NOMO-1 (cell line): ENCODE data around the gene AGBL4.

Source experiments
- DNase-seq, 2 experiments: peaks; one replicate each; lab custom pipeline; 2025; ENCODE audit not compliant: unreplicated experiment in 2 of 2; lab: John Stamatoyannopoulos, UW

AGBL4 gene

GRCh38 chr1:48674641-48675040 is 1349.1 kb downstream of the AGBL4 start:
- DNase-seq: no peak

GRCh38 chr1:48673332-48674105 is 1350.2 kb downstream of the AGBL4 start:
- DNase-seq: no peak

GRCh38 chr1:48671578-48671977 is 1352.2 kb downstream of the AGBL4 start:
- DNase-seq: peak in 1 of 2 experiments; percentile 8

- no peak for DNase-seq
Measured at GRCh38 chr1:48670234-48671020, 1353.3 kb downstream of the AGBL4 start.

GRCh38 chr1:48668339-48668738 is 1355.4 kb downstream of the AGBL4 start:
- DNase-seq: no peak

GRCh38 chr1:48667782-48668181 is 1356.0 kb downstream of the AGBL4 start:
- no peak for DNase-seq

- DNase-seq: no peak
Measured at GRCh38 chr1:48665708-48666407, 1357.9 kb downstream of the AGBL4 start.

GRCh38 chr1:48661726-48662463 is 1361.9 kb downstream of the AGBL4 start:
- DNase-seq: peak; percentile 82 to 83

GRCh38 chr1:48659801-48660200 is 1364.0 kb downstream of the AGBL4 start:
- peak in 1 of 2 experiments; percentile 11 for DNase-seq

- no peak for DNase-seq
Measured at GRCh38 chr1:48657413-48657812, 1366.3 kb downstream of the AGBL4 start.

- no peak for DNase-seq
Measured at GRCh38 chr1:48654606-48655210, 1369.0 kb downstream of the AGBL4 start.

- no peak for DNase-seq
Measured at GRCh38 chr1:48652334-48652733, 1371.4 kb downstream of the AGBL4 start.

- DNase-seq: no peak
Measured at GRCh38 chr1:48649880-48650279, 1373.9 kb downstream of the AGBL4 start.

- no peak for DNase-seq
Measured at GRCh38 chr1:48645883-48646282, 1377.9 kb downstream of the AGBL4 start.

- DNase-seq: no peak
Measured at GRCh38 chr1:48644905-48645605, 1378.7 kb downstream of the AGBL4 start.

GRCh38 chr1:48644190-48644900 is 1379.4 kb downstream of the AGBL4 start:
- DNase-seq: no peak

GRCh38 chr1:48643193-48643592 is 1380.6 kb downstream of the AGBL4 start:
- no peak for DNase-seq

- DNase-seq: no peak
Measured at GRCh38 chr1:48640836-48641492, 1382.8 kb downstream of the AGBL4 start.

GRCh38 chr1:48629867-48630266 is 1393.9 kb downstream of the AGBL4 start:
- no peak for DNase-seq
